ENCODE data around the gene WDR4.
"Not testable (repeated sequence)": the region's sequence is repeated elsewhere in the genome, so short reads cannot be mapped to it uniquely, and the experiment has no call there.

Gene WDR4

GRCh38 chr21:42851812-42852665, 27.3 kb downstream of the WDR4 start:
- DNase-seq, result no peak

DNA sequence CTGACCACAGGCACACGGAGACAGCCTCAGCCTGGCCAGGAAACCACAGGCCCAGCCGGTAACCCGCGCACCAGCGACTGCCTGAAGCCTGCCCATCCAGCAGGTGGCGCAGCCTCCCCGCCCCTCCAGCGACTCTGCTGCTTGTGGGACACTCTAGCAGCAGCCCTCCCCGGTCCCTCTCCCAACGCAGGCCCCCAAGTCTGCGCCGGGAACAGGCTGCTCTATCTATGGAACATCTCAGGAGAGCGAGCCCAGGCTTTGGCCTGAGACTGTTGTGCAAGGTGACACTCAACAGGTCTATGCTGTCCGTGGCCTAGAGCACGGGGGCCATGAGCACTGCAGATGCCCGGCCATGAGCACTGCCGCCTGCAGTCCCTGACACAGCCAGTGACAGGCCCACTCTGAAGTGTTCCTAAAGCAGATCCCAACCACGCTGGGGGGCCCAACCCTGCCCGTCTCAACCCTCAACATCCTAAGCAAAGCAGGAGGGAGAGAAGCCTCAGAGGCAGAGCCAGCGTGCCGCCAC, 28.4 kb downstream of the WDR4 start:
- peak; percentile 60 for DNase-seq

DNA sequence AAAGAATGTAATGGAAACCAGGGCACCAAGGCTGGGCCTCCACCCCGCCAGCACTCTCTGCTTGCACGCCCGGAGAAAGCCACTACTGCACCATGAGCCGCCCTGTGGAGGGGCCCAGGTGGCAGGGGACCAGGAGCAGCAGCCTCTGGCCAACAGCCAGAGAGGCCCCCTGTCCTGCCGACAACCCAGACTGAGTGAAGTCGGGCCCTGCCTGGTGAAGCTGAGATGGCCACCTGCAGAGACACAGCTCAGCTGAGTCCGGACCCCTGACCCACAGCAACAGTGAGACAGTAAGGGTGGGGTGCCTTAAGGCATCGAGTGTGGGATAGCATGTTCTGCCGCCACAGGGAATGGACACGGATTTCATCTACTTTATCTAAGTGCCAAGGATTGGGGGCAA, 28.9 kb downstream of the WDR4 start:
- no peak for DNase-seq

GRCh38 chr21:42849759-42850412, 29.5 kb downstream of the WDR4 start:
- DNase-seq, result no peak

GRCh38 chr21:42848932-42849758, 30.2 kb downstream of the WDR4 start:
- DNase-seq, result no peak

GRCh38 chr21:42848144-42848931, 31.0 kb downstream of the WDR4 start:
- not testable (repeated sequence) for DNase-seq

DNA sequence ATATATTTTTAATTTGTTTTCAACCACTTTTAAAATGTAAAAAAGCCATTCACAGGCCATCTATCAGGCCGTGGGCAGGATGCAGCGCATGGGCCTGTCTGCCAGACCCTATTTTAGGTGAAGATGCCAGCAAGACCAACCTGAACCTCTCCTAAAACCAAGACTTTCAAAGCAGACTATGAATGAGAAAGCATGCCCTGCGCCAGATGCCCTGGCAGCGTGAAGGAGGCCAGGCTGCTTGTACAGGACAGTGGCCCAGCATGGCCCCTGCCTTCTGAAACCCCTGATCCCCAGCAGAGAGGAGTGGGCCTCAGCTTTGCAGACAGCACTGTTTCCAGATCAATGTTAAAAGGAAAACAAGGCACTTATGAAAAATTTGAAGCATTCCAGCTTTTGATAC, 31.6 kb downstream of the WDR4 start:
- no peak for DNase-seq

DNA sequence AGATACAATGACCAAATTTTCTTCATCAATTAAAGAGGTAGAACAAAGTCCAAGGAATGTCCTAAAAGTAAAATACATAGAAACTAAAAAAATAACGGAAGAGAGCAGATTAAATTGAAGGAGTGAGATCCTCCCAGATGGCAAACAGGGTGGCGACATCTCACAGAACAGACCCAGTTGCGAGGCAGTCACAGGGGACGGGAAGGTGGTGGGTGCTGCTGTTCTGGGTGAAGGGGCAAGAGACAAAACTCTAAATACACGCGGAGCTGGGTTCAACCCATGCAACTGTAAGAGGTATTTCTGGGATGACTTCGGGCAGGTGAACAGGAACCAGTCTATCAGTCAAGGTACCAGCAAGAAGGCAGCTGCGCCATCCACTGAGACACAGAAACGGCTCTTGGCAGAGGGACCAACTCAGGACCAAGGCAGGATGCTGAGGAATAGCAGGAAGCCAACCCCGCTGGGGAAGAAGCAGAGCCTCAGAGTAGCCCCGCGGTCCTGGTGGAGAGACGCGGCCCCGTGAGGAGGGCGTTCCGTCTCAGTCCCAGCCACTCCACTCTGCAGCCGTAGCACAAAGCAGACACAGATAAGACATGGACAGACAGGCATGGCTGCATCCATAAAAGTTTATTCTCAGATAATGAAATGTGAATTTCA, 32.2 kb downstream of the WDR4 start:
- no peak for DNase-seq

DNA sequence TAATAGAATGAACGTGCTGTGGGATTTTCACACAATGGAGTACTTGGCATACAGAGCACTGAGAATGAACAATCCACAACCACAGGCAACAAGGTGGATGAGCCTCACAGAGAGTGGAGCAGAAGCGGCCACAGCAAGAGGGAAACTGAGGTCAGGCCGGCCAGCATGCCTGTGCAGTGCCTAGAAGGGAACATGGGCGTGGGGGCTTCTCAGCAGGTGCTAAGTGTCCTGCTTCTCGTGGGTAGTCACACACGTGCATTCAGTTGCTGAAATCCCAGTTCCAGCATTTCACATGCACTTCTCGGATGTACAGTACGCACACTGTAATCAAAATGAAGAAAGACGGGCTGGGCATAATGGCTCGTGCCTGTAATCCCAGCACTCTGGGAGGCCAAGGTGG, 33.1 kb downstream of the WDR4 start:
- DNase-seq, result no peak

DNA sequence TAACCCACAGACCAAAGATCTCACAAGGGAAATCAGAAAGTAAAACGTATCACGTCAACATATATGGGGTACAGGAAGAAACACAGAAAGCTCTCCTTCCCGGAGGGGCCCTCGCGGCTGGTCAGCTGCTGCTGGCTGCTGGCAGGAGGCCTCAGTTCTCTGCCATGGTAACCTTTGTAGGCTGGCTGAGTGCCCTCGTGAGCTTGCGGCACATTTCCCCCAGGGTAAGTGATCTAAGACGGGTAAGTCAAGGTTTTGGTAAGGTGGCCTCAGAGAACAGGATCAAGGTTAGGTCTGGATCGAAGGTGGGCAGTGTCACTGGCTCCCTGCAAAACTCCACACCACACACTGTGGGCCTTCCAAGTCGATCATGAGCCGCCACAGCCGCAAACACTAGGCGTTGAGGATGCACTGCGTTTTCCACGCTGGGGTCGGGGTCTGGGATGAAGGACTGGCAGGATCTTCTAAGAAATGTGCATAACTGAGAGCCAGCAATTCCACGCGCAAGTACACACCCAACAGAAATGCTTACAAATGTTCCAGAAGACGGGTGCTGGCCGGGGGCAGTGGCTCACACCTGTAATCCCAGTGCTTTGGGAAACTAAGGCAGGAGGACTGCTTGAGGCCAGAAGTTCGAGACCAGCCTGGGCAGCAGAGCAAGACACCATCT, 33.9 kb downstream of the WDR4 start:
- DNase-seq, result no peak

DNA sequence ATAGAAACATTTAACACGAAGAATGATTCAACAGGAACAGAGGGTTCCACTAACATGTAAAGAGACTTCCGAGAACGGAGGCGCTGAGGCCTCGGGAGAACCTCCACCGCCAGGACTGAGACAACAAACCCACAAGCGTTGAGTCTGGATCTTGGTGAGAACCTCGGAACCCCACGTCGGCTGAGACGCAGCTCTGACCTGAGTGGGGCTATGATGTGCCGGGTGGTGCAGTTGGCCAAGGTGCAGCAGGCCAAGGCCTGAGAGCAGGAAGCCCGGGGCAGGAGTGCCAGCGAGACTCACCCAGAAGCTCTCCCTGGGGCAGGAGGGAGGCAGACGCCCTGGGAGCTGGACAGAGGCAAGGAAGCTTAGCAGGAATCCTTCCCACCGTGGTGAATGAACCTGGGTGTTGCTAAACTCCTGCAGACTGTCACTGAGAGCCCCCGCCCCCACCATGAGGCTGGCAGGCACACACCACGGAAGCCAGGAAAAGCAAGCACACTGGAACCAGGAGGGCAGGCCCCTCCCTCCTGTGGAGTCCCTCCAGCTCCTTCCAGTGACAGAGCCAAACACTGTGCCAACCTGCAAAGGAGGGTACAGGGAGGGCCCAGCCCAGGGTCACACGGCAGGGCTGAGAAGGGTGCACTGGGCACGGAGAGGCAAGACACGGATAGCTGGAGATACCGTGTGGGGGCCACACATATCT, 34.8 kb downstream of the WDR4 start:
- DNase-seq, result no peak

- DNase-seq, result no peak
Measured at GRCh38 chr21:42843056-42843455, 36.3 kb downstream of the WDR4 start.

GRCh38 chr21:42841916-42842655, 37.3 kb downstream of the WDR4 start:
- not testable (repeated sequence) for DNase-seq

DNA sequence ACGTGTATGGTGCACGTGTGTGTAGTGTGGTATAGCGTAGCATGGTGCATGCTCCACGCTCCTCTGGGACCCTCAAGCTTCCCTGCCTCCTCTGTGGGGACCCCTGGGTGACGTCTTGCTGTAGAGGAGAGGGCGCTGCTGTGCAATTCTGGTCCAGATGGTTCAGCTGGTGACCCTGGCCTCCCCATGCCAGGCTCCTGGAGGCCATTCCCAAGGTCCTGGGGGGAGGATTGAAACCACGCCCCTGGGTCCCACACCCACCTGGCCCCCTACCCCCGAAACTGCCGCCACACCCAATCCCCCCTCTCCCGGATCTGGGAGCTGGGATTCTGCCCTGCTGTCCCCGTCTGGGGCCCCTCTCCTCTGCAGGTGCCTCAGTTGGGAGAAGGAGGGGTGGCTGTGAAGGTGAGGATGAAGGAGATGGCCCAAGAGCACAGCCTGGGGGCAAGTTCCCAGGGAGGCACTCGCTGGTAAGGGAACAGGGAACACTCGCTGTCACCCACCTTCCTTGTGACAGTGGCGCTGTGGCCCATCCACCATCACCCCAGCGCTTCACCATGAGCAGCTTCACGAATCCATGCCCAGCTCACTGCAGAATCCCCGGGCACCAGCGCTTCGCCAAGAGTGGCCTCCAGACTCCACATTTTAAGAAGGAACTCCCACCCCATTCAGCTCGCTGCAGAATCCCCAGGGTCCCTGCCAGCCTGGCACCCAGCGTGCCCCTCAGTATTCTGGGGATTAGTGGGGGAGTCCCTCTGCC, 38.0 kb downstream of the WDR4 start:
- no peak for DNase-seq

- DNase-seq, result no peak
Measured at GRCh38 chr21:42840411-42841155, 38.8 kb downstream of the WDR4 start.

DNA sequence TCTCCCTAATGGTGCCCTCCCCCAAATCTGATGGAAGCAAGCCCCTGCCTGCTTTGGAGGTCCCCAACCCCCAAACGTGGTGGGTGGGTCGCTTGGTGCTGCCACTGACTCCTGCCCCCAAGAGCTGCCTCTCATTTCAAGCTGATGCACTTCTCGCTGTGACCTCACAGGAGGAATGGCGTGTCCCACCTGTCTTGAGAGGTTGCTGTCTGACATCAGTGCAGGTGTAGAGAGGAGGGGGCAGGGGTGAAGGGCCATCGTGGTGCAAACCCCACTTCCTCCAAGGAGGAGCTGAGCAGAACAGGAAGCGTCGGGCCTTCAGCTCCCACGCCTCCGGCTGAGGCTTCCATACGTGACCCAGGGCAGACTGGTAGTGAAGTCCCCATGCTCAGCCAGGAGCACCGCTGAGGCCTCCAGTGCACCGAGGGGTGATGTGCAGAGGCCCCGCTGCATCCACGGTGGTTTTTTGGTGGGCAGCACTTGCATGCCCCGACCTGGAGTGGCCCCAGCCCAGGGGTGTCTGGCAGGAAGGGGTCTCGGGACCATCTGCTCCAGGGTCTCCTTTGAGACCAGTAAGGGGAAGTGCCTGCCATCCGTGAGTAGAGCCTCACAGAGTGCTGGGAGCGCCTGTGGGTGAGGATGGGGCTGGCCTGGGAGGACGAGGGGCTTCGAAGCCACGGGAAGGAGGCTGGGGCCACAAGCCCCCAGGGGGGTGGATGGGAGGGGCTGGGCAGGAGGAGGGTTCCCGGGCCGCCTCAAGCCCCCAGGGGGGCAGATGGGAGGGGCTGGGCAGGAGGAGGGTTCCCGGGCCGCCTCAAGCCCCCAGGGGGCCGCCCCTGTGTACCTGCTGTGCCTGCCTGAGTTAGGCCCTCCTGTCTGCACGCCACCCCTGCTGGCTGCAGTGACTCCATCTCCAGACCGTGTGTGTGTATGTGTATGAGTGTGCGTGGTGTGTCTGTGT, 39.8 kb downstream of the WDR4 start:
- DNase-seq, result no peak

DNA sequence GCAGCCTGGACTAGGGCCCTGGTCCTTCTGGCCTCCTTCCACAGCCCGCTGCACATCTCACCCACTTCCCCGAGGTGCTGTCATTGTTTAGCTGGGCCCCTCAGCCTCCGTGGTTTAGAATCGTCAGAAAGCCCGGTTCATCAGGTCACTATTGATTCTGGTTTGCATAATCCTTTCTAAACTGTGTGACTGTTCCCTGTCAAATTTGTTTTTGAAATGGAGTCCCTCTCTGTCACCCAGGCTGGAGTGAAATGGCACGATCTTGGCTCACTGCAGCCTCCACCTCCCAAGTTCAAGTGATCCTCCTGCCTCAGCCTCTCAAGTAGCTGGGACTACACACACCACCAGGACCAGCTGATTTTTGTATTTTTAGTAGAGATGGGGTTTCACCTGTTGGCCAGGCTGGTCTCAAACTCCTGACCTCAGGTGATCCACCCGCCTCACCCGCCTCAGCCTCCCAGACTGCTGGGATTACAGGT, 41.1 kb downstream of the WDR4 start:
- DNase-seq, result not testable (repeated sequence)
